BLaER1 (cell line): ENCODE measurements around the gene ATAD1.
"Not testable (repeated sequence)": the region's sequence is repeated elsewhere in the genome, so short reads cannot be mapped to it uniquely, and the experiment has no call there.

Source experiments
- H3K27ac ChIP-seq: shearing (Covaris generic); formaldehyde crosslinking; 2 replicates; pipeline ENCODE4 v1.8.1; 2022
- H3K27me3 ChIP-seq: shearing (Covaris generic); formaldehyde crosslinking; 2 replicates; pipeline ENCODE4 v1.8.1; 2022
- H3K36me3 ChIP-seq: shearing (Covaris generic); formaldehyde crosslinking; 2 replicates; pipeline ENCODE4 v1.8.1; 2022
- H3K4me1 ChIP-seq: shearing (Covaris generic); formaldehyde crosslinking; 2 replicates; pipeline ENCODE4 v1.8.1; 2022
- H3K4me2 ChIP-seq: shearing (Covaris generic); formaldehyde crosslinking; 2 replicates; pipeline ENCODE4 v1.8.1; 2022
- H3K4me3 ChIP-seq: shearing (Covaris generic); formaldehyde crosslinking; 2 replicates; pipeline ENCODE4 v1.8.1; 2022
- H3K9ac ChIP-seq: shearing (Covaris generic); formaldehyde crosslinking; 2 replicates; pipeline ENCODE4 v1.8.1; 2022
- H3K9me3 ChIP-seq: shearing (Covaris generic); formaldehyde crosslinking; 2 replicates; pipeline ENCODE4 v1.8.1; 2022
- H4K20me1 ChIP-seq: shearing (Covaris generic); formaldehyde crosslinking; 2 replicates; pipeline ENCODE4 v1.8.1; 2022
- Cebpa-rat ChIP-seq: shearing (Covaris generic); IDR thresholded peaks from 2 replicates; pipeline ENCODE4 v1.8.1; 2022

ATAD1 gene

DNA sequence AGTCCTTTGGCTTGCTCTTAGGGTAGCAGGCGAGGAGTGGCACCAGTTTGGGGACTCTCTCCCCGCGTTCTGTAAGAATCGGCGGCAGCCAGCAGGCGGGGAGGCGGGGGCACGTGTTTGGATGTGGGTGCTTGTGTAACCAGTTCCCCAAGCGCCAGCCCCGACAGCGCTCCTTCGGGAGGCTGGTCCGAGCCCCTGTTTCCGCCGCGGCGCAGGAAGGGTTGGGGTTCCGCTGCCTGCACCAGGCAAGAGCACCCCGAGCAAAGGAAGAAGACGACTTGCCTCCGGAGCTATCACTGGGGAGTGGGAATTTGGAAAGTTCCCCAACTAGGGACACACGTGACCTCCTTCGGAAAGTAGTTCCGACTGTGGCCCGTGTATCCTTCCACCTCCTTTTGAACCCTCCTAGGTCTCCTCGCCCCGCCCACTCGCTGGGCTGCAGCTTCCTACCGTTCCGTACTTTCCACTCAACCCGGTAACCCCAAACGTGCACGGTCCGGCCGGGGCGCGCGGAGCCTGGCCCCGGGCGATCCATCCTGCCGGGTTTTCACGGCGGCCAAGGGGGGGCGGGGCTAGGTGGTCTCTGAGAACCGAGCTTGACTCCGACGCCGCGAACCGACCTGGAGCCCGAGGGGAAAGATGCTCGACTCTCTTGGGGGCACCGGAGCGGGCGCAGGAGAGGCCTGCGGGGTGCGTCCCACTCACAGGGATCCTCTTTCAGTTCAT is 44.1 kb upstream of the ATAD1 start:
- Histone ChIP-seq H3K27ac (peak overlapping the region; percentile 97), H3K4me1 (peaks cover 22% of the 10 kb centered on the region), H3K27me3 (no peaks in the 10 kb centered on the region)

GRCh38 chr10:87861566-87861952 is 43.5 kb upstream of the ATAD1 start:
- H3K4me1 ChIP-seq: peaks cover 22% of the 10 kb centered on the region
- H3K36me3 ChIP-seq: no peaks in the 10 kb centered on the region
- no peak for TF ChIP-seq Cebpa-rat
- peak overlapping the region; percentile 90 for H3K4me3 ChIP-seq
- peak overlapping the region; percentile 95 for H3K4me2 ChIP-seq
- H4K20me1 ChIP-seq: peaks cover 29% of the 10 kb centered on the region
- peaks cover under 1% of the 10 kb centered on the region; the same call in 1 of the 2 replicates for H3K9me3 ChIP-seq
- no peaks in the 10 kb centered on the region for H3K27me3 ChIP-seq
- H3K27ac ChIP-seq: peak overlapping the region; percentile 97
- H3K9ac ChIP-seq: peak overlapping the region; percentile 99

More for the DNA sequence above, 44.1 kb upstream of the ATAD1 start:
- Histone ChIP-seq H3K4me2 (peak overlapping the region; percentile 95), H3K36me3 (no peaks in the 10 kb centered on the region), H4K20me1 (peaks cover 35% of the 10 kb centered on the region), H3K9ac (peak overlapping the region; percentile 99), H3K9me3 (no peaks in the 10 kb centered on the region), H3K4me3 (peak overlapping the region; percentile 90)
- TF ChIP-seq Cebpa-rat: peak; percentile 47; the same call in 1 of the 2 replicates

DNA sequence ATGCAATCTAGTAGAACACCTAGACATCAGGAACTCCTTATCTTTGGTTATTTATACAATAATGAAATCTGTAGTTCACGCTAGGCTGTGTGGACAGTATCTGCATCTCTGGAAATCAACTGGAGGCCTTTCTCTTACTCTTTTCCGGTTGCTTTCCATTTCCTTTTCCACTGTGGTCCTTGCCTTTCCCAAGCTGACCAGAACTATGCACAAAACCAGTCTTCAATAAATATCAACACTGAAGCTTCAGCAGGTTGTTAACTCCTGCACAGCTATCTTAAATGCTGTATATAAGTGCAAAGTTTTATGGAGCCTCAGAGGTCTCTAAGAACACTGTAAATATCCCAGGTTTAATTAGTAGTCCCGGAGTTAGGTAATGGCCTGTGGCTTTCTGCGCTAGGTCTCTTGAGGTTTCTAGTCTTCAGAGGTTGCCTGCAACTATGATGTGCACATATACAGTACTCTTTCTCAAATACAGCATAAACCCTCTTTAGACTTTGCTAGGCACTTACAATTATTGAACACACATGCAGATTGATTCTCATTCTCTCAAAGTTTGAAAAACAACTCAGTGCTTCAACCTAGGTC is 42.9 kb upstream of the ATAD1 start:
- peaks cover 22% of the 10 kb centered on the region for H3K4me1 ChIP-seq
- H3K27me3 ChIP-seq: no peaks in the 10 kb centered on the region
- peak overlapping the region; percentile 95 for H3K4me2 ChIP-seq
- H3K36me3 ChIP-seq: no peaks in the 10 kb centered on the region
- peak overlapping the region; percentile 90 for H3K4me3 ChIP-seq
- peak overlapping the region; percentile 99 for H3K9ac ChIP-seq
- no peak for TF ChIP-seq Cebpa-rat
- peaks cover 23% of the 10 kb centered on the region for H4K20me1 ChIP-seq
- H3K9me3 ChIP-seq: peaks cover 3% of the 10 kb centered on the region; the same call in 1 of the 2 replicates
- H3K27ac ChIP-seq: peak overlapping the region; percentile 97

DNA sequence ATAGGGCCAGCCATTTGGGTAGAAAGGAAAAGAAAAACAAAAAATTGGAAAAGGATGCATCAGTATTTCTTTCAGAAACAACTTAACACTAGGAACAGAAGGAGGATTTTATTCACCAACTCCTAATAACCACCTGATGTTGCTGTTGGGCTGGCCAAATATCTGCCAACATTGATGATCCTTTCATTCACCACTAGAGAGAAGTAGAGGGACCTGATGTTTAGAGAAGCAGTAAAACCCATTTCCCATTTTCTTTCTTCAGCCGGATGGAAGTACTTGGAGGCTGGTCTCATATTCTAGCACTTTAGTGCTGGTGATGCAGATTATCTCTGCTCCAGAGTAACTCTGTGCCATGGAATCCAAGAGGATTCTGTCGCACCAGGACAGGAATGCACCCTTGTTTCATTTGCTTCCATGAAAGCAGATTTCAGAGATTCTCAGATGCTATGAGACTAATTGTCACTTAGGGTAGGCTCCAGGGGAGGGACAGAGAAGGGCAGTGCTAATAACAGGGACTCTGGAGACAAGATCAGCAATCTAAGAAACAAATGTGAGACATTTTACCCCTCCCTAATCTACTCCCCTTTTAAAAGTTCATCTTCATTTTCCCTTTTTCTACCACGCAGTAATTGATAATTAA is 42.2 kb upstream of the ATAD1 start:
- peak overlapping the region; percentile 90 for H3K4me3 ChIP-seq
- TF ChIP-seq Cebpa-rat: no peak

GRCh38 chr10:87855665-87856064 is 37.6 kb upstream of the ATAD1 start:
- not testable (repeated sequence) for H3K9ac ChIP-seq, H4K20me1 ChIP-seq, H3K4me3 ChIP-seq, H3K36me3 ChIP-seq, H3K27ac ChIP-seq, H3K4me2 ChIP-seq, H3K27me3 ChIP-seq
- H3K9me3 ChIP-seq: peaks cover 10% of the 10 kb centered on the region
- H3K4me1 ChIP-seq: peaks cover 26% of the 10 kb centered on the region

More for the DNA sequence above, 42.2 kb upstream of the ATAD1 start:
- Histone ChIP-seq H3K27ac (peak overlapping the region; percentile 97; the same call in 1 of the 2 replicates), H3K27me3 (no peaks in the 10 kb centered on the region), H4K20me1 (peaks cover 16% of the 10 kb centered on the region), H3K4me2 (peak overlapping the region; percentile 95), H3K36me3 (no peaks in the 10 kb centered on the region), H3K9ac (no peak overlapping the region; the same call in 1 of the 2 replicates), H3K4me1 (peaks cover 22% of the 10 kb centered on the region), H3K9me3 (peaks cover 8% of the 10 kb centered on the region)

DNA sequence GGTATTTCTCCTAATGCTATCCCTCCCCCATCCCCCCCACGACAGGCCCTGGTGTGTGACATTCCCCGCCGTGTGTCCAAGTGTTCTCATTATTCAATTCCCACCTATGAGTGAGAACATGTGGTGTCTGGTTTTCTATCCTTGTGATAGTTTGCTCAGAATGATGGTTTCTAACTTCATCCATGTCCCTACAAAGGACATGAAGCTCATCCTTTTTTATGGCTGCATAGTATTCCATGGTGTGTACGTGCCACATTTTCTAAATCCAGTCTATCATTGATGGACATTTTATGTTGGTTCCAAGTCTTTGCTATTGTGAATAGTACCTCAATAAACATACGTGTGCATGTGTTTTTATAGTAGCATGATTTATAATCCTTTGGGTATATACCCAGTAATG is 37.2 kb upstream of the ATAD1 start:
- not testable (repeated sequence) for H3K27ac ChIP-seq, H3K4me3 ChIP-seq, H4K20me1 ChIP-seq, H3K36me3 ChIP-seq, H3K4me2 ChIP-seq, H3K9ac ChIP-seq, H3K27me3 ChIP-seq
- Histone ChIP-seq H3K4me1 (peaks cover 26% of the 10 kb centered on the region), H3K9me3 (peaks cover 10% of the 10 kb centered on the region)

GRCh38 chr10:87852089-87852488 is 34.1 kb upstream of the ATAD1 start:
- Histone ChIP-seq H3K4me1 (peaks cover 22% of the 10 kb centered on the region), H3K9ac (no peak overlapping the region), H3K9me3 (peaks cover 10% of the 10 kb centered on the region), H3K27me3 (no peaks in the 10 kb centered on the region), H4K20me1 (no peaks in the 10 kb centered on the region), H3K4me3 (no peak overlapping the region), H3K36me3 (no peaks in the 10 kb centered on the region), H3K27ac (no peak overlapping the region), H3K4me2 (no peak overlapping the region)
- TF ChIP-seq Cebpa-rat: no peak

DNA sequence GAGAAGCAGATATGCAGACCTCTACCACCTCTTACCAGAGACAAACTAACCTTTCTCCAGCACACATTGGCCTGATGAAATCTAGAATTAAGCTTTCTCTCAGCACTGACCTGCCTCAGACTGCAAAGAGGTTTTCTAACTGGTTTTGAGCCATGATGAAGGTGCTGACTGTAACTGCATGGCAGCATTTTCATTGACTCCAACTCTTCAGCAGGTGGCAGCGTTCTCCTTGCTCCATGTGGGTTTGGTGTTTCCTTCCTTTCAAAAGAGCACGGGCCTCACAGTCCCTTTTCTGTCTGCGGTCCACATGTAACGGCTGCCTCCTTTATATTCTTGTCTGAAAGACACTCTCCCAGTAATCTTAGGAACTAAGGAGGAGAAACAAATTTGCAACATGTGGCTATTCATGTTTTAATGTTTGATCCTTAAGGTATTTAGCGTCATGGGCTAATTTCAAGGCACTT is 32.7 kb upstream of the ATAD1 start:
- Histone ChIP-seq H3K27ac (no peak overlapping the region), H3K4me2 (peak overlapping the region; percentile 32)

DNA sequence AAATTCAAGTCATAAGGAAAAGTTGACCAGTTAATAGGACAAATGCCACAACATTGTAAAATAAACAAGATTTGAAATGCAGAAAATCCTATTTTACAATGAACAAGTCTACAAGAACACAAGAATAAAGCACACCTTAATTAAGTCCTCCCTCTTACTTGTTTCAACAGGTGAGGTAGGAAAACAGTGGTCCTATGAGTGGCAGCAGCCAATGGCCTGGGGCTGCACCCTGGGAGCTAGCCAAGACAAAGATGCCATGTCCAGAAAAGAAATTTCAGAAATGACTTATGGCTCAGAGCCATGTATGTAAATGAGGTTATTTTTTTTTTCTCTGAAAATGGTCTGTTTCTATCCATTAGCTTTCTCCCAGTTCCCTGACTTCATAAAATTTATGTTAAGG is 31.0 kb upstream of the ATAD1 start:
- H3K9me3 ChIP-seq: no peaks in the 10 kb centered on the region
- no peak for TF ChIP-seq Cebpa-rat
- no peaks in the 10 kb centered on the region for H3K36me3 ChIP-seq
- no peak overlapping the region for H3K4me2 ChIP-seq
- no peak overlapping the region for H3K27ac ChIP-seq
- no peak overlapping the region for H3K9ac ChIP-seq
- peaks cover 15% of the 10 kb centered on the region for H3K4me1 ChIP-seq
- no peaks in the 10 kb centered on the region for H4K20me1 ChIP-seq
- no peak overlapping the region for H3K4me3 ChIP-seq
- H3K27me3 ChIP-seq: no peaks in the 10 kb centered on the region

More for the DNA sequence above, 32.7 kb upstream of the ATAD1 start:
- Histone ChIP-seq H3K9ac (no peak overlapping the region), H3K4me1 (peaks cover 22% of the 10 kb centered on the region), H4K20me1 (no peaks in the 10 kb centered on the region), H3K36me3 (no peaks in the 10 kb centered on the region), H3K4me3 (no peak overlapping the region), H3K27me3 (no peaks in the 10 kb centered on the region), H3K9me3 (peaks cover 7% of the 10 kb centered on the region; the same call in 1 of the 2 replicates)
- no peak for TF ChIP-seq Cebpa-rat

DNA sequence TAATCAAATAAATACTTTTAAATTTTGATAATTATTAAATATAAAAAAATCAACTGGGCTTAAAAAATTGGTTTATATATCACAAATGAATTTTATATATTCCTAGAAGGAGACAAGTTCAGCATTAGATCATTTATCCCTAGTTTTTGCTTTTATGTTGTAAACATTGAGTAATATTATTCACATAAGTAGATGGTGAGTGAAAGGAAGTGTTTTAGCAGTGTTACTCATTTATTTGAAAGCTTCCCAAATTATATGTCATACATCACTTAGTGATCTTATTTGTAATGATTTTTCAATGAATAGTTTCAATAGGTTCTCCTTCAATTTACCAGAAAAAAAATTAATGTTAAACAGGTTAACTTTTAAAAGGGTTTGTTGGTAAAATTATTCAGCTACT is 29.5 kb upstream of the ATAD1 start:
- Histone ChIP-seq H3K4me1 (peaks cover 20% of the 10 kb centered on the region), H3K27me3 (no peaks in the 10 kb centered on the region), H4K20me1 (no peaks in the 10 kb centered on the region), H3K9ac (no peak overlapping the region), H3K9me3 (no peaks in the 10 kb centered on the region), H3K4me3 (no peak overlapping the region), H3K27ac (no peak overlapping the region), H3K4me2 (no peak overlapping the region), H3K36me3 (no peaks in the 10 kb centered on the region)
- TF ChIP-seq Cebpa-rat: no peak

DNA sequence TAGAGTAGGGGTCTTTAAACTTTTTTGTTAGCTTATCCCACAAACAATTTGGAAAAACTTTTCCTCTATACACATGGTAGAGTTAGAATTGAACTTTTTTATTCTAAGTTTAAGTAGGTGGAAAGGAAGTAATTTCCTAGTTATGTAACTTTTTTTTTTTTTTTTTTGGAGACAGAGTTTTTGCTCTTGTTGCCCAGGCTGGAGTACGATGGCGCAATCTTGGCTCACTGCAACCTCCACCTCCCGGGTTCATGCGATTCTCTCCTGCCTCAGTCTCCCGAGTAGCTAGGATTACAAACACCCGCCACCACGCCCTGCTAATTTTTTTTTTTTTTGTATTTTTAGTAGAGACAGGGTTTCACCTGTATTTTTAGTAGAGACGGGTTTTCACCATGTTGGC is 28.7 kb upstream of the ATAD1 start:
- H3K27me3 ChIP-seq, H3K9ac ChIP-seq, H4K20me1 ChIP-seq, H3K36me3 ChIP-seq, H3K9me3 ChIP-seq, H3K27ac ChIP-seq, H3K4me2 ChIP-seq, H3K4me3 ChIP-seq: not testable (repeated sequence)
- H3K4me1 ChIP-seq: peaks cover 20% of the 10 kb centered on the region
